Temporal lobe (tissue), 2 donors: Measurements from ENCODE around the gene MYH14. TPM values are rescaled to one million over a fixed set of nuclear protein-coding genes. Genes with fewer than 3 reads are reported as not detected.

Source experiments
- small RNA-seq: library from RNA; depleted of rRNA; stranded (forward); fragments of <200 nt; gene quantifications from one replicate; pipeline ENCODE3, GENCODE V24; 2014; ENCODE audit warnings: low replicate concordance
- total RNA-seq: library from RNA; depleted of rRNA; stranded (reverse); fragments of >200 nt; gene quantifications from one replicate; pipeline ENCODE4 v1.2.3, GENCODE V29; 2014

The MYH14 gene
- total RNA-seq, 1 donor from 2014 or later = 0.98 TPM

Small RNA genes lying within 50 kb of the gene (small RNA-seq; reads per million reads assigned to genes)
- not detected for gene RF00017

Other genes starting within 250 kb of the MYH14 start
- gene SIGLEC11, start 242.4 kb upstream of the MYH14 start, total RNA-seq = under 0.01 TPM
- gene VRK3, start 178.2 kb upstream of the MYH14 start, total RNA-seq = 17.2 TPM
- 9.1 TPM for gene ZNF473, start 177.6 kb upstream of the MYH14 start, total RNA-seq
- not detected for gene IZUMO2, start 40.3 kb upstream of the MYH14 start, total RNA-seq
- 2.2 TPM for gene KCNC3, start 125.8 kb downstream of the MYH14 start, total RNA-seq
- gene NAPSA, start 162.0 kb downstream of the MYH14 start, total RNA-seq = 0.25 TPM
- gene NR1H2, start 172.8 kb downstream of the MYH14 start, total RNA-seq = 14.0 TPM
- gene POLD1, start 180.7 kb downstream of the MYH14 start, total RNA-seq = 11.3 TPM
- not detected for gene SPIB, start 215.3 kb downstream of the MYH14 start, total RNA-seq
- under 0.01 TPM for gene MYBPC2, start 229.3 kb downstream of the MYH14 start, total RNA-seq